Esophagus squamous epithelium (tissue), 5 donors: Measurements from ENCODE around the gene NDUFC1. TPM values are rescaled to one million over a fixed set of nuclear protein-coding genes. Genes with fewer than 3 reads are reported as not detected.
A peak's percentile ranks its signal among the peaks of the same experiment; 100 is the strongest.

Source experiments
- DNase-seq: peaks from one replicate; lab custom pipeline; 2025; lab: John Stamatoyannopoulos, UW
- H3K27ac ChIP-seq, 4 donors: fragments of 200-600 bp; sonication (generic); one replicate each; pipeline ENCODE4 v1.5.1; 2016 to 2019; ENCODE audit warnings: mild to moderate bottlenecking in 1 of 4
- H3K27me3 ChIP-seq, 4 donors: fragments of 200-600 bp; sonication (generic); 1 replicate in 3 of 4; 2 replicates in 1 of 4; pipeline versions ENCODE4 v1.5.1 to v1.6.0; 2017 to 2021; ENCODE audit warnings: antibody characterized with exemption in 1 of 4
- H3K36me3 ChIP-seq, 3 donors: fragments of 200-600 bp; sonication (generic); one replicate each; pipeline ENCODE4 v1.5.1; 2016 to 2019
- H3K4me1 ChIP-seq, 3 donors: fragments of 200-600 bp; sonication (generic); one replicate each; pipeline ENCODE4 v1.5.1; 2017 to 2019
- H3K4me3 ChIP-seq, 4 donors: fragments of 200-600 bp; sonication (generic); 1 replicate in 3 of 4; 2 replicates in 1 of 4; pipeline ENCODE4 v1.5.1; 2016 to 2019; ENCODE audit warnings: mild to moderate bottlenecking in 2 of 4, moderate library complexity in 1 of 4
- H3K9me3 ChIP-seq, 3 donors: fragments of 200-600 bp; sonication (generic); one replicate each; pipeline ENCODE4 v1.5.1; 2016 to 2019
- POLR2A ChIP-seq, 4 donors: fragments of 450-650 bp; IDR thresholded peaks; one replicate each; pipeline ENCODE4 v1.6.1; 2017; ENCODE audit warnings: antibody characterized with exemption in 4 of 4, mild to moderate bottlenecking in 4 of 4, moderate library complexity in 3 of 4
- WGBS, 2 donors: methylation state at CpG; one replicate each; pipeline ENCODE4 v1.1.5; 2018; 5-methylcytosine and 5-hydroxymethylcytosine counted together
- intact Hi-C: fragments of 100-400 bp; cut with DNase I; formaldehyde crosslinking; loops from one replicate; pipeline ENCODE4 v1.15.0; 2022
- total RNA-seq, 4 donors: library from RNA; depleted of rRNA; stranded (reverse); fragments of >200 nt; gene quantifications; one replicate each; pipeline ENCODE4 v1.1.0, GENCODE V29; 2016
- TF ChIP-seq, protein P1 (sequence below), 6 experiments: fragments of 450-650 bp in 4 of 6; fragments of 200-600 bp in 2 of 6; sonication (generic) in 2 of 6; IDR thresholded peaks; one replicate each; pipeline ENCODE4 v1.5.1; 2016 to 2019; ENCODE audit warnings: antibody characterized with exemption in 6 of 6, mild to moderate bottlenecking in 4 of 6, moderate library complexity in 4 of 6
- donor health status: DM: yes; HTN: yes; CAD: no.

Gene NDUFC1
- total RNA-seq, 4 donors from 2014 or later, result 24.6 to 57.5 (median 40.9) TPM

DNA sequence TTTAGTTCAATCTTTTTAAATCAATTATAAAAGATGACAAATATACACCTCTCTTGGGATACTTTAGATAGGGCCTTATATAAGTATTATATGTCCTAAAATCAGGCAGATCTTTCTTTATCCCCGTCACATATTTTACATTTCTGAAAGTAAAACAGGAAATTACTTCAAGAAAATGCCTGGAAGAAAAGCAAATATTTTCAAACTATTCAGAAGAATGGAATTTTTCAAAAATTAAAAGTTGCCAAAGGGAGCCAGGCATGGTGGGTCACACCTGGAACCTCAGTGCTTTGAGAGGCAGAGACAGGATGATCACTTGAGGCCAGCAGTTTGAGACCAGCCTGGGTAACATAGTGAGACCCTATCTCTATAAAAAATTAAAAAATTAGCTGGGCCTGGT, 56.7 kb downstream of the NDUFC1 start:
- DNase-seq, result no peak
- Histone ChIP-seq H3K4me1 (peaks cover 2 to 22% (median 4%) of the 10 kb centered on the region in 3 donors), H3K9me3 (no peaks in the 10 kb centered on the region), H3K27ac (no peak overlapping the region), H3K36me3 (no peaks in the 10 kb centered on the region), H3K4me3 (no peak overlapping the region), H3K27me3 (no peaks in the 10 kb centered on the region)
- intact Hi-C loops, result no loop called here
- 82 to 83% methylated on average over 1 of the region's 1 CpG for WGBS, 2 donors
- no peak for TF ChIP-seq POLR2A (IDR thresholded peaks at IDR 0.05)
- TF ChIP-seq, protein P1, sequence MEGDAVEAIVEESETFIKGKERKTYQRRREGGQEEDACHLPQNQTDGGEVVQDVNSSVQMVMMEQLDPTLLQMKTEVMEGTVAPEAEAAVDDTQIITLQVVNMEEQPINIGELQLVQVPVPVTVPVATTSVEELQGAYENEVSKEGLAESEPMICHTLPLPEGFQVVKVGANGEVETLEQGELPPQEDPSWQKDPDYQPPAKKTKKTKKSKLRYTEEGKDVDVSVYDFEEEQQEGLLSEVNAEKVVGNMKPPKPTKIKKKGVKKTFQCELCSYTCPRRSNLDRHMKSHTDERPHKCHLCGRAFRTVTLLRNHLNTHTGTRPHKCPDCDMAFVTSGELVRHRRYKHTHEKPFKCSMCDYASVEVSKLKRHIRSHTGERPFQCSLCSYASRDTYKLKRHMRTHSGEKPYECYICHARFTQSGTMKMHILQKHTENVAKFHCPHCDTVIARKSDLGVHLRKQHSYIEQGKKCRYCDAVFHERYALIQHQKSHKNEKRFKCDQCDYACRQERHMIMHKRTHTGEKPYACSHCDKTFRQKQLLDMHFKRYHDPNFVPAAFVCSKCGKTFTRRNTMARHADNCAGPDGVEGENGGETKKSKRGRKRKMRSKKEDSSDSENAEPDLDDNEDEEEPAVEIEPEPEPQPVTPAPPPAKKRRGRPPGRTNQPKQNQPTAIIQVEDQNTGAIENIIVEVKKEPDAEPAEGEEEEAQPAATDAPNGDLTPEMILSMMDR (IDR thresholded peaks at IDR 0.05), result no peak

DNA sequence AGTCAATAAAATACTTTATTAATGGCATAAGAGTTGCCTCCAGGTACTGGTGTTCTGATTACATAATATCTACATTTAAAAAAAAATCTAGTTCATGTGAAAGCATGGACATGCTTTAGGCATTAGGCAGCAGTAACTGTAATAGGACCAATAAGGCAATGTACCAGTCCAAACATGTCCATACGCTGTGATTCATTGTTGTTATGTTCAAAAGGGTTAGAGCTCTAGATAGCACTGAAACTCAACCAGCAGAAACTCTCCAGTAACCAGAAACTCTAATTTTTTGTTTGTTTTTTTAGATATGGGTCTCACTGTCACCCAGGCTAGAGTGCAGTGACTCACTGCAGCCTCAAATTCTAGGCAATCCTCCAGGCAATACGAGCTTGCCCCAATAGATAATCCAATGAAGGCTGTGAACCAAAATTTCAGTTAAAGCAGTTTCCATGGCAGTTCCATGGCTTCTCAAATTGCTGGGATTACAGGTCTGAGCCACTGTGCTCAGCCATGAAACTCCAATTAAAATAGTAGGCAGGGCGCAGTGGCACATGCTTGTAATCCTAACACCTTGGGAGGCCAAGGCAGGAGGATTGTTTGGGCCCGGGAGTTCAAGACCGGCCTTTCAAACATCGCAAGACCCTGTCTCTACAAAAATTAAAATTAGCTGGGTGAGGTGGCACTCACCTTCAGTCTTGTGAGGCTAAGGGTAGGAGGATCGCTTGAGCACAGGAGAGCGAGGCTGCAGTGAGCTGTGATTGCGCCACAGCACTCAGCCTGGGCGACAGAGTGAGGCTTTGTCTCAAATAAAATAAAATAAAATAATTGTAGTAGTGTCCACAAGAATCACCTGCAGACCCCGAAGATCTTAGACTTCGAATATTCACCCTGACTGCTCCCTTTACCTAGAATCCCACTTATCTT, 58.6 kb downstream of the NDUFC1 start:
- DNase-seq, result no peak
- no peaks in the 10 kb centered on the region for H3K27me3 ChIP-seq
- H3K4me3 ChIP-seq, result no peak overlapping the region
- 80 to 81% methylated on average over 9 to 11 of the region's 12 CpGs for WGBS, 2 donors
- H3K9me3 ChIP-seq, result peaks cover 0 to 6% (median 0%) of the 10 kb centered on the region in 3 donors
- TF ChIP-seq, protein P1 (IDR thresholded peaks at IDR 0.05), result no peak
- no peak for TF ChIP-seq POLR2A (IDR thresholded peaks at IDR 0.05)
- intact Hi-C loops, result no loop called here
- H3K36me3 ChIP-seq, result no peaks in the 10 kb centered on the region
- H3K27ac ChIP-seq, result peak overlapping the region; percentile 69 to 85 (median 79)
- peaks cover 2 to 22% (median 4%) of the 10 kb centered on the region in 3 donors for H3K4me1 ChIP-seq

DNA sequence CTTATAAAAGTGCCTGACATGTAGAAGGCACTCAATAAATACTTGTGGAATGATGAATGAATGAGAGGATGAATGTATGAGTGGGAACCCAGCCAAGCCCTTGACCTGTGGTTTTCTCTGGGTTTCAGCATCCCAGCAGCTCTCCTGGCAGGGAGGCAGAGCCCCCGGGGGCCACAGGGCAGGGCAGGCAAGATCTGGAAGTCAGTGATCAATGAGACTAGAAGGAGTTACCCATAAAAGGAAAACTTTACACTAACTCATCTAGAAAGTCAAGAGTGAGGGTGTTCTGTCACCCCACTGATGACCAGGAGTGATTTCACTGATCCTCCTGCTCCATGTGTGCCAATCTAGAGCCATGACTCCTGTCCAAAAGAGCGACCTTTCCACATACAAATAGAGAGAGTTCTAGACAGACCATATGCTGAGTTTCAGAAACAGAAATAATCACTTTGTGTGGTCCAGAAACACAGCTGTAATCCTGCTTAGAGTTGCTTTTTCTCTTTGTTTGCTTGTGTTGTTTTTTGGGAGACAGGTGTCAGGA, 59.7 kb downstream of the NDUFC1 start:
- intact Hi-C loops, result no loop called here
- TF ChIP-seq, protein P1 (IDR thresholded peaks at IDR 0.05), result no peak
- TF ChIP-seq POLR2A (IDR thresholded peaks at IDR 0.05), result no peak
- H3K36me3 ChIP-seq, result no peaks in the 10 kb centered on the region

DNA sequence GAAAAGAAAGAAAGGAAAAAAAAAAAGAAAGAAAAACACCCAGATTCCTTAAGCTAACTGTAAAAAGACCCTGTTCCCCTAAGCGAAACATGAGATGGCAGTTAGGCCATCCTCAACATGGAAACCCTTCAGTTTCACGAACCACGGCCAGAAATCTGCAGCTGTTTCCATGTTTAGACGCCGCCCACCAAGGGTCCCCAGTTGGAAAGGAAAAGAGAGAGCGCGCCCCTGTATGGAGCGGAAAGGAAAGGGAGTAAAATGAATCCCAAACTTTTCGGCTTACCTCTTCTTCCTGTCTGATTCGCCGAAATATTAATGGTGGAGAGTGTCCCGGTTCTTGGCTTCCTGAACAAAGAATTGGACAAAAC, 60.5 kb downstream of the NDUFC1 start:
- intact Hi-C loops, result no loop called here
- H3K4me1 ChIP-seq, result peaks cover 2 to 22% (median 4%) of the 10 kb centered on the region in 3 donors
- DNase-seq, result no peak
- H3K9me3 ChIP-seq, result peaks cover 0 to 12% (median 0%) of the 10 kb centered on the region in 3 donors
- H3K27me3 ChIP-seq, result no peaks in the 10 kb centered on the region
- WGBS, 2 donors, result 90 to 94% methylated on average over 12 of the region's 12 CpGs
- TF ChIP-seq POLR2A (IDR thresholded peaks at IDR 0.05), result no peak
- TF ChIP-seq, protein P1 (IDR thresholded peaks at IDR 0.05), result no peak
- H3K27ac ChIP-seq, result no peak overlapping the region
- H3K4me3 ChIP-seq, result no peak overlapping the region
- no peaks in the 10 kb centered on the region for H3K36me3 ChIP-seq

More for the DNA sequence above, 59.7 kb downstream of the NDUFC1 start:
- H3K4me3 ChIP-seq, result no peak overlapping the region
- WGBS, 2 donors, result 38 to 72% methylated on average over 1 to 2 of the region's 2 CpGs
- H3K4me1 ChIP-seq, result peaks cover 2 to 22% (median 4%) of the 10 kb centered on the region in 3 donors
- DNase-seq, result no peak
- H3K27ac ChIP-seq, result peak overlapping the region in 2 of 4 donors; percentile 75 to 82
- H3K9me3 ChIP-seq, result peaks cover 0 to 12% (median 0%) of the 10 kb centered on the region in 3 donors
- no peaks in the 10 kb centered on the region for H3K27me3 ChIP-seq
